Retinal pigment epithelial cell (primary cell): ENCODE data around the gene EVC2.

Experiments used
- DNase-seq: peaks from one replicate; pipeline ENCODE4 v3.0.0-alpha.2; 2010; ENCODE audit warnings: low read depth
- H3K4me3 ChIP-seq: 2 replicates; pipeline ENCODE4 v1.5.1; 2011; ENCODE audit warnings: mild to moderate bottlenecking, low read length, control low read depth, moderate library complexity
- CTCF ChIP-seq: conservative IDR thresholded peaks from 2 replicates; pipeline ENCODE4 v1.5.1; 2011; ENCODE audit warnings: low read depth, low read length, control low read depth, inconsistent platforms

Gene EVC2

GRCh38 chr4:5589495-5589894 lies 118.9 kb downstream of the EVC2 start:
- TF ChIP-seq CTCF: no peak
- DNase-seq: no peak
- no peak overlapping the region for H3K4me3 ChIP-seq

GRCh38 chr4:5588046-5588445 lies 120.3 kb downstream of the EVC2 start:
- no peak for TF ChIP-seq CTCF
- no peak for DNase-seq
- no peak overlapping the region for H3K4me3 ChIP-seq

- TF ChIP-seq CTCF: no peak
- DNase-seq: no peak
- H3K4me3 ChIP-seq: no peak overlapping the region
Observed at GRCh38 chr4:5575941-5576340, 132.4 kb downstream of the EVC2 start.

GRCh38 chr4:5574386-5574785 lies 134.0 kb downstream of the EVC2 start:
- DNase-seq: no peak
- H3K4me3 ChIP-seq: no peak overlapping the region
- no peak for TF ChIP-seq CTCF

GRCh38 chr4:5573965-5574364 lies 134.4 kb downstream of the EVC2 start:
- no peak overlapping the region for H3K4me3 ChIP-seq
- no peak for TF ChIP-seq CTCF
- DNase-seq: no peak

GRCh38 chr4:5572751-5573150 lies 135.6 kb downstream of the EVC2 start:
- H3K4me3 ChIP-seq: no peak overlapping the region
- no peak for TF ChIP-seq CTCF
- no peak for DNase-seq

GRCh38 chr4:5572114-5572513 lies 136.2 kb downstream of the EVC2 start:
- no peak for DNase-seq
- no peak for TF ChIP-seq CTCF
- no peak overlapping the region for H3K4me3 ChIP-seq
